ENCODE measurements around the gene FOSL1.
A peak's percentile ranks its signal among the peaks of the same experiment; 100 is the strongest.

Gene FOSL1

DNA sequence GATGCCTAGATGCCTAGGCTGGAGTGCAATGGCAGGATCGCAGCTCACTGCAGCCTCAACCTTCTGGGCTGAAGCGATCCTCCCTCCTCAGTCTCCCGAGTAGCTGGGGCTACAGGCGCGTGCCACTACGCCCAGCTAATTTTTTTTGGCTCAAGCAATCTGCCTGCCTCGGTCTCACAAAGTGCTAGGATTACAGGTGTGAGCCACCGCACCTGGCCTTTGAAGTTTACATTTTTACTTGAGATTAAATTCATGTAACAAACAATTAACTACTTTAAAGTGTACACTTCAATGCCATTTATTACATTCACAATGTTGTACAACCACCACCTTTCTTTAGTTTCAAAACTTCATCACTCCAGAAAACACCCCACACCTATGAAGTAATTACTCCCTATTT lies 3.5 kb upstream of the FOSL1 start:
- TF ChIP-seq EZH2phosphoT487 (conservative IDR thresholded peaks at IDR 0.05; ENCODE audit: low read length): no peak
- TF ChIP-seq, protein P1, sequence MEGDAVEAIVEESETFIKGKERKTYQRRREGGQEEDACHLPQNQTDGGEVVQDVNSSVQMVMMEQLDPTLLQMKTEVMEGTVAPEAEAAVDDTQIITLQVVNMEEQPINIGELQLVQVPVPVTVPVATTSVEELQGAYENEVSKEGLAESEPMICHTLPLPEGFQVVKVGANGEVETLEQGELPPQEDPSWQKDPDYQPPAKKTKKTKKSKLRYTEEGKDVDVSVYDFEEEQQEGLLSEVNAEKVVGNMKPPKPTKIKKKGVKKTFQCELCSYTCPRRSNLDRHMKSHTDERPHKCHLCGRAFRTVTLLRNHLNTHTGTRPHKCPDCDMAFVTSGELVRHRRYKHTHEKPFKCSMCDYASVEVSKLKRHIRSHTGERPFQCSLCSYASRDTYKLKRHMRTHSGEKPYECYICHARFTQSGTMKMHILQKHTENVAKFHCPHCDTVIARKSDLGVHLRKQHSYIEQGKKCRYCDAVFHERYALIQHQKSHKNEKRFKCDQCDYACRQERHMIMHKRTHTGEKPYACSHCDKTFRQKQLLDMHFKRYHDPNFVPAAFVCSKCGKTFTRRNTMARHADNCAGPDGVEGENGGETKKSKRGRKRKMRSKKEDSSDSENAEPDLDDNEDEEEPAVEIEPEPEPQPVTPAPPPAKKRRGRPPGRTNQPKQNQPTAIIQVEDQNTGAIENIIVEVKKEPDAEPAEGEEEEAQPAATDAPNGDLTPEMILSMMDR (IDR thresholded peaks at IDR 0.05; ENCODE audit: insufficient read depth, low read length, poor library complexity, severe bottlenecking): no peak
- H3K79me2 ChIP-seq (ENCODE audit: insufficient read depth, low read length): no peaks in the 10 kb centered on the region
- H2AFZ ChIP-seq (ENCODE audit: low read depth, low read length, severe bottlenecking): no peak overlapping the region
- no peak overlapping the region for H3K4me2 ChIP-seq (ENCODE audit: low read depth, low read length, poor library complexity, severe bottlenecking)
- no peaks in the 10 kb centered on the region for H3F3A ChIP-seq (ENCODE audit: insufficient read depth)
- no peak overlapping the region for H3K9ac ChIP-seq (ENCODE audit: low read length)
- no peaks in the 10 kb centered on the region for H3K36me3 ChIP-seq (ENCODE audit: low read length)
- H3K4me3 ChIP-seq (ENCODE audit: insufficient read depth, low read length, poor library complexity, severe bottlenecking): no peak overlapping the region
- H3K27ac ChIP-seq (ENCODE audit: low read depth, low read length): no peak overlapping the region
- no peaks in the 10 kb centered on the region for H3K9me2 ChIP-seq (replicated peaks; ENCODE audit: insufficient read depth, low read length)
- H3K27me3 ChIP-seq (ENCODE audit: low read length): no peaks in the 10 kb centered on the region
- H4K20me1 ChIP-seq (ENCODE audit: low read depth, low read length): no peaks in the 10 kb centered on the region
- H3K9me3 ChIP-seq (ENCODE audit: insufficient read depth, low read length): no peaks in the 10 kb centered on the region

DNA sequence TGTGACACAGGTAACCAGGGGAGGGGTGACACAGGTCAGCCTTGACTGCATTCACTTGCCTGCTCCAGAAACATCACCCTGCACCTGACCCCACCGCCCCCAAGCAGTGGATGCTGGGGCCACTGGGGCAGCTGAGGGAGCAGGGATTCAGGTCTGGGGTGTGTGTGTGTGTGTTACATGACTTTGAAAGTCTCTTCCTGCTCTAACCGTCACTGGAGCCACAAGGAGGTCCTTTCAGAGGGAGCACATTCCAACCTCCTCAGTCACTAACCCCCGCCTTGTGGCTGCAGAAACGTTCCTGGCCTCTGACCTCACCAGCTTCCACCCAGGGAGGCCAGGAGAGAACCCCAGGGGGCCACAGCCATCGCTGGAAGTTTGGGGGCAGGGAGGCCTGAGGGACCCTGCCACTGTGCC lies 2.9 kb upstream of the FOSL1 start:
- Histone ChIP-seq H3K36me3 (ENCODE audit: low read length) (no peaks in the 10 kb centered on the region), H3K9me2 (replicated peaks; ENCODE audit: insufficient read depth, low read length) (no peaks in the 10 kb centered on the region), H3K9me3 (ENCODE audit: insufficient read depth, low read length) (no peaks in the 10 kb centered on the region), H3K4me2 (ENCODE audit: low read depth, low read length, poor library complexity, severe bottlenecking) (no peak overlapping the region), H2AFZ (ENCODE audit: low read depth, low read length, severe bottlenecking) (no peak overlapping the region), H3F3A (ENCODE audit: insufficient read depth) (no peaks in the 10 kb centered on the region), H3K9ac (ENCODE audit: low read length) (no peak overlapping the region), H3K79me2 (ENCODE audit: insufficient read depth, low read length) (no peaks in the 10 kb centered on the region), H4K20me1 (ENCODE audit: low read depth, low read length) (no peaks in the 10 kb centered on the region), H3K27me3 (ENCODE audit: low read length) (no peaks in the 10 kb centered on the region), H3K27ac (ENCODE audit: low read depth, low read length) (no peak overlapping the region), H3K4me3 (ENCODE audit: insufficient read depth, low read length, poor library complexity, severe bottlenecking) (no peak overlapping the region)
- TF ChIP-seq EZH2phosphoT487 (conservative IDR thresholded peaks at IDR 0.05; ENCODE audit: low read length): no peak
- TF ChIP-seq, protein P1 (IDR thresholded peaks at IDR 0.05; ENCODE audit: insufficient read depth, low read length, poor library complexity, severe bottlenecking): no peak

DNA sequence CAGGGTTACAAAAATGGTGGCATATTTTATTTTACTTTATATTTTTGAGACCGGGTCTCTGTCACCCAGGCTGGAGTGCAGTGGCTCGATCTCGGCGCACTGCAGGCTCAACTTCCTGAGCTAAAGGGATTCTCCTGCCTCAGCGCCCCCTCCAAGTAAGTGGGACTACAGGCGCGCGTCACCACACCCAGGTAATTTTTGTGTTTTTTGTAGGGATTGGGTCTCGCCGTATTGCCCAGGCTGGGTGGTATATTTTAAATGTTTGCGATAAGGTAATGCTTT lies 652 bp upstream of the FOSL1 start:
- Histone ChIP-seq H3K27me3 (ENCODE audit: low read length) (no peaks in the 10 kb centered on the region), H3K9ac (ENCODE audit: low read length) (no peak overlapping the region), H4K20me1 (ENCODE audit: low read depth, low read length) (no peaks in the 10 kb centered on the region), H3F3A (ENCODE audit: insufficient read depth) (no peaks in the 10 kb centered on the region), H3K4me2 (ENCODE audit: low read depth, low read length, poor library complexity, severe bottlenecking) (peak overlapping the region; percentile 53), H3K36me3 (ENCODE audit: low read length) (no peaks in the 10 kb centered on the region), H3K79me2 (ENCODE audit: insufficient read depth, low read length) (no peaks in the 10 kb centered on the region), H2AFZ (ENCODE audit: low read depth, low read length, severe bottlenecking) (no peak overlapping the region), H3K9me2 (replicated peaks; ENCODE audit: insufficient read depth, low read length) (no peaks in the 10 kb centered on the region), H3K4me3 (ENCODE audit: insufficient read depth, low read length, poor library complexity, severe bottlenecking) (no peak overlapping the region), H3K27ac (ENCODE audit: low read depth, low read length) (no peak overlapping the region), H3K9me3 (ENCODE audit: insufficient read depth, low read length) (no peaks in the 10 kb centered on the region)
- TF ChIP-seq, protein P1 (IDR thresholded peaks at IDR 0.05; ENCODE audit: insufficient read depth, low read length, poor library complexity, severe bottlenecking): no peak
- no peak for TF ChIP-seq EZH2phosphoT487 (conservative IDR thresholded peaks at IDR 0.05; ENCODE audit: low read length)
